Mesenchymal stem cell (in vitro differentiated cells and primary cell): ENCODE data around the gene INPP5B. TPM values are rescaled to one million over a fixed set of nuclear protein-coding genes. Genes with fewer than 3 reads are reported as not detected.
A peak's percentile ranks its signal among the peaks of the same experiment; 100 is the strongest.

Experiments used
- DNase-seq: peaks from one replicate; pipeline ENCODE4 v3.0.0-alpha.2; 2013
- H2AFZ ChIP-seq: one replicate; pipeline ENCODE4 v1.6.1; 2013; ENCODE audit warnings: low read depth, mild to moderate bottlenecking, control low read depth, inconsistent platforms, low read length, moderate library complexity
- H2AK5ac ChIP-seq: 2 replicates; pipeline ENCODE4 v1.6.1; 2013; ENCODE audit warnings: low read length, moderate library complexity, mild to moderate bottlenecking, inconsistent platforms; ENCODE audit not compliant: severe bottlenecking
- H2BK120ac ChIP-seq: one replicate; pipeline ENCODE4 v1.6.1; 2013; ENCODE audit warnings: low read depth, mild to moderate bottlenecking, inconsistent platforms, low read length, moderate library complexity
- H2BK12ac ChIP-seq, 2 experiments: one replicate each; pipeline ENCODE4 v1.6.1; 2013; ENCODE audit warnings: inconsistent platforms in 2 of 2, low read length in 2 of 2, mild to moderate bottlenecking in 2 of 2, moderate library complexity in 2 of 2, control low read depth in 1 of 2
- H2BK15ac ChIP-seq: one replicate; pipeline ENCODE4 v1.6.1; 2013; ENCODE audit warnings: mild to moderate bottlenecking, low read depth, inconsistent platforms; ENCODE audit not compliant: poor library complexity, severe bottlenecking
- H2BK5ac ChIP-seq: 2 replicates; pipeline ENCODE4 v1.6.1; 2013; ENCODE audit warnings: low read depth, mild to moderate bottlenecking, low read length, control low read depth, inconsistent platforms; ENCODE audit not compliant: poor library complexity, severe bottlenecking
- H3K14ac ChIP-seq, 2 experiments: one replicate each; pipeline ENCODE4 v1.6.1; 2013; ENCODE audit warnings: inconsistent platforms in 2 of 2, low read length in 2 of 2, control low read depth in 1 of 2, mild to moderate bottlenecking in 1 of 2, moderate library complexity in 1 of 2
- H3K18ac ChIP-seq, 2 experiments: one replicate each; pipeline ENCODE4 v1.6.1; 2013; ENCODE audit warnings: inconsistent platforms in 2 of 2, low read length in 2 of 2, control low read depth in 1 of 2, low read depth in 1 of 2, mild to moderate bottlenecking in 1 of 2
- H3K23ac ChIP-seq, 2 experiments: one replicate each; pipeline ENCODE4 v1.6.1; 2013; ENCODE audit warnings: inconsistent platforms in 2 of 2, low read length in 2 of 2, mild to moderate bottlenecking in 2 of 2, moderate library complexity in 2 of 2, control low read depth in 1 of 2
- H3K27ac ChIP-seq: 2 replicates; pipeline ENCODE4 v1.5.1; 2013; ENCODE audit warnings: mild to moderate bottlenecking, moderate library complexity, low read length, control low read depth, inconsistent platforms; ENCODE audit not compliant: poor library complexity, severe bottlenecking
- H3K27me3 ChIP-seq, 2 experiments: 2 replicates each; pipeline versions ENCODE4 v1.6.1 to v1.7.0; 2013; ENCODE audit warnings: low read length in 2 of 2, mild to moderate bottlenecking in 2 of 2, moderate library complexity in 2 of 2, control low read depth in 1 of 2, inconsistent platforms in 1 of 2; ENCODE audit not compliant: control insufficient read depth in 1 of 2, insufficient read depth in 1 of 2
- H3K36me3 ChIP-seq, 2 experiments: 2 replicates each; pipeline versions ENCODE4 v1.6.1 to v1.7.0; 2013; ENCODE audit warnings: low read length in 2 of 2, control low read depth in 1 of 2, inconsistent platforms in 1 of 2, low read depth in 1 of 2, mild to moderate bottlenecking in 1 of 2; ENCODE audit not compliant: insufficient read depth in 2 of 2, control insufficient read depth in 1 of 2
- H3K4ac ChIP-seq, 2 experiments: one replicate each; pipeline ENCODE4 v1.6.1; 2013; ENCODE audit warnings: inconsistent platforms in 2 of 2, low read length in 2 of 2, mild to moderate bottlenecking in 2 of 2, moderate library complexity in 2 of 2, control low read depth in 1 of 2, low read depth in 1 of 2
- H3K4me1 ChIP-seq: 2 replicates; pipeline ENCODE4 v1.6.1; 2013; ENCODE audit warnings: low read depth, low read length, control low read depth; ENCODE audit not compliant: control insufficient read depth, insufficient read depth
- H3K4me2 ChIP-seq: 2 replicates; pipeline ENCODE4 v1.6.1; 2013; ENCODE audit warnings: low read length, mild to moderate bottlenecking, inconsistent platforms; ENCODE audit not compliant: poor library complexity, severe bottlenecking
- H3K4me3 ChIP-seq, 2 experiments: 2 replicates each; pipeline versions ENCODE4 v1.5.1 to v1.7.0; 2013; ENCODE audit warnings: low read length in 2 of 2, mild to moderate bottlenecking in 2 of 2, control low read depth in 1 of 2, low read depth in 1 of 2; ENCODE audit not compliant: insufficient read depth in 1 of 2
- H3K79me1 ChIP-seq: replicated peaks from 2 replicates; pipeline ENCODE4 v1.6.1; 2013; ENCODE audit warnings: mild to moderate bottlenecking, control low read depth, low read length, inconsistent platforms; ENCODE audit not compliant: poor library complexity, severe bottlenecking
- H3K9ac ChIP-seq: 2 replicates; pipeline ENCODE4 v1.7.0; 2013; ENCODE audit warnings: mild to moderate bottlenecking, low read length, moderate library complexity
- H3K9me3 ChIP-seq: 2 replicates; pipeline ENCODE4 v1.7.0; 2013; ENCODE audit warnings: mild to moderate bottlenecking, low read length; ENCODE audit not compliant: control insufficient read depth
- H4K8ac ChIP-seq: one replicate; pipeline ENCODE4 v1.6.1; 2013; ENCODE audit warnings: inconsistent platforms, mild to moderate bottlenecking, low read length, moderate library complexity
- H4K91ac ChIP-seq: one replicate; pipeline ENCODE4 v1.6.1; 2013; ENCODE audit warnings: mild to moderate bottlenecking, low read length, inconsistent platforms
- WGBS: methylation state at CpG from one replicate; pipeline ENCODE4 v1.1.7; 2013; ENCODE audit warnings: mixed read lengths; 5-methylcytosine and 5-hydroxymethylcytosine counted together
- polyA plus RNA-seq, 2 experiments: library from polyadenylated mRNA; stranded (reverse); fragments of 200-250 nt; gene quantifications; one replicate each; pipeline ENCODE4 v1.2.3, GENCODE V29; 2013

INPP5B gene
- polyA plus RNA-seq (2013, experiment 1 of 2): 9.4 TPM
- polyA plus RNA-seq (2013, experiment 2 of 2): 9.0 TPM

DNA sequence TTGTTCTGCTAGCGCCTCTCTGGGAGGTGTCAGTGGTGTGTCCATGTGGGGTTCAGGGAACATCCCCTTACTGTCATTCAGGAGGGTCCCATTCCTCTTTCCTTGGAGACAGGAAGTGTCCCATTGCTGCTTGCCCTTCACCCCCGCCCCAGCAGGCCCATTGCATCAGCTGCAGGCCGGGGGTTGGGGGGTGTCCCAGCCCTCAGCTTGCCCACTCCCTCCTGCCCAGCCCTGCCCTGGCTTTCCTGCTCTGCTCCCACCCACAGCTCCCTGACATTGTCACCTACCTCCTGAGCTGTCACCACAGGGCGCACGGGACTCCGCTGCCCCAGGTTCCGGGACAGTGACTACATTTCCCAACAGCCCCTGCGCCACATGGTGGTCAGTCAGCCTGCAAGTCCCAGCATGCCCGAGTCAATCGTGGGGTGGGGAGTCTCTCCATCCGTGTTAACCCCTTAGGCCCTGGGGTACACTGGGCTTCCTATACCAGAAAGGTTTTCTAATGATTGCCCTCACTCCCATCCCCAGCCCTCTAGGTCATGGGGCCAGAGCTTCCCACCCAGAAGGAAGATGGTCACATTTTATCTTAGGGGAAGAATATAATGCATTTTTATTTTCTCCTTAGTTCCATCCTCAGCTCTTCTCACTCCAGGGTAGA, at the start of gene INPP5B:
Gene INPP5B, minus strand, starts transcription at position 351 of the 658 bp plus-strand sequence. CDS start 745 bp downstream, outside the sequence.
- peaks cover 13% of the 10 kb centered on the region for H3K79me1 ChIP-seq
- H3K9me3 ChIP-seq: no peaks in the 10 kb centered on the region
- H2BK12ac ChIP-seq: peak within 1 kb of the TSS in 1 of 2 experiments; percentile 70
- peak within 1 kb of the TSS; percentile 98 for H4K8ac ChIP-seq
- peak within 1 kb of the TSS; percentile 61 to 79 for H3K18ac ChIP-seq
- peak within 1 kb of the TSS; percentile 2 for H2BK120ac ChIP-seq
- no peak within 1 kb of the TSS for H3K23ac ChIP-seq
- DNase-seq: peak; percentile 91
- H2BK5ac ChIP-seq: no peak within 1 kb of the TSS
- H3K27ac ChIP-seq: peak within 1 kb of the TSS; percentile 66
- H4K91ac ChIP-seq: peak within 1 kb of the TSS; percentile 88
- H3K27me3 ChIP-seq: no peaks in the 10 kb centered on the region
- peak within 1 kb of the TSS; percentile 40 for H2AK5ac ChIP-seq
- no peak within 1 kb of the TSS for H2BK15ac ChIP-seq
- peak within 1 kb of the TSS in 1 of 2 experiments; percentile 15 for H3K14ac ChIP-seq
- H3K4ac ChIP-seq: peak within 1 kb of the TSS; percentile 37 to 66
- H3K36me3 ChIP-seq: peaks cover 23 to 24% of the 10 kb centered on the region in 2 experiments
- peak within 1 kb of the TSS; percentile 64 to 93 for H3K4me3 ChIP-seq
- peak within 1 kb of the TSS; percentile 56 for H2AFZ ChIP-seq
- peaks cover 26% of the 10 kb centered on the region for H3K4me1 ChIP-seq
- WGBS: 4% methylated on average over 11 of the region's 11 CpGs
- H3K4me2 ChIP-seq: peak within 1 kb of the TSS; percentile 77
- H3K9ac ChIP-seq: peak within 1 kb of the TSS; percentile 99

GRCh38 chr1:37995751-37996345, 49.0 kb upstream of the INPP5B start:
- peak overlapping the region; percentile 39 for H2BK120ac ChIP-seq
- no peak overlapping the region for H3K23ac ChIP-seq
- no peak overlapping the region for H3K14ac ChIP-seq
- H4K8ac ChIP-seq: peak overlapping the region; percentile 93
- WGBS: 32% methylated on average over 42 of the region's 46 CpGs
- H2BK5ac ChIP-seq: peak overlapping the region; percentile 53
- H3K79me1 ChIP-seq: peaks cover 29% of the 10 kb centered on the region
- H3K27me3 ChIP-seq: no peaks in the 10 kb centered on the region
- peak overlapping the region; percentile 43 to 73 for H3K4me3 ChIP-seq
- peaks cover 36% of the 10 kb centered on the region for H3K4me1 ChIP-seq
- peak; percentile 71 for DNase-seq
- H3K4ac ChIP-seq: peak overlapping the region; percentile 44 to 46
- H2AK5ac ChIP-seq: no peak overlapping the region
- peak overlapping the region; percentile 96 for H4K91ac ChIP-seq
- peaks cover 21 to 44% of the 10 kb centered on the region in 2 experiments for H3K36me3 ChIP-seq
- peak overlapping the region in 1 of 2 experiments; percentile 51 for H2BK12ac ChIP-seq
- peak overlapping the region; percentile 91 for H3K9ac ChIP-seq
- H2BK15ac ChIP-seq: peak overlapping the region; percentile 71
- peak overlapping the region; percentile 61 for H3K4me2 ChIP-seq
- peak overlapping the region; percentile 71 to 75 for H3K18ac ChIP-seq
- no peaks in the 10 kb centered on the region for H3K9me3 ChIP-seq
- H2AFZ ChIP-seq: peak overlapping the region; percentile 29
- H3K27ac ChIP-seq: no peak overlapping the region

DNA sequence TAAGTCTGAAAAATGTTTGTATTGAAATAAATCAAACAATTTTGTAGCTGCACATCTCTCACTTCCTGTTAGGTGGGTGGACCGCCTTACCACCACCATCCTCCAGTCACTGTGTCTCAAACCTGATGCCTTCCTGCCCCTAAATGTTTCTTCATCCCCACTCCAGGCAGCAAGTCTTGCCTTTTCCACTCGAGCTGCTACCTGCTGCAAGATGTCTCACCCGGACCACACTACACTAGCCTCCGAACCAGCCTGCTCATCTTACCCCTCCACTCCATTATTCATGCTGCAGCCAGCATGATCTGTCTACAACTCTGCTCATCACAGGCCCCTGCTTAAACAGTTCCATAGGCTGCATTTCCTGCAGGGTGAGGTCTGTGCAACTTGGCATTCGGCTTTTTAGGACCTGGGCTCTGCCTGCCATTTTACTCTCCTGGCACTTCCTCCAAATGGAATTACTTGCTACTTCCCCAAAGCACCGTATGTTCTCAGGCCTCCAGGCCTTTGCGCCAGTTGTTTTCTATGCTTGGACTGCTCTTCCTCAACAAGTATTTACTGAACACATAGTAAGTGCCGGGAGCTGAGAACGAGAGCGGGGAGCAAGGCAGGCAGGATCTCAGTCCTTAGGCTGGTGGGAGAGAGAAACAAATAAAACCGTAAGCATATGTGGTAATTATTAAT, 48.2 kb upstream of the INPP5B start:
- WGBS: 93% methylated on average over 11 of the region's 11 CpGs
- H3K4ac ChIP-seq: no peak overlapping the region
- no peak for DNase-seq
- H3K9ac ChIP-seq: peak overlapping the region; percentile 91
- H3K79me1 ChIP-seq: peaks cover 29% of the 10 kb centered on the region
- no peak overlapping the region for H2AK5ac ChIP-seq
- H3K14ac ChIP-seq: no peak overlapping the region
- no peak overlapping the region for H2AFZ ChIP-seq
- H3K9me3 ChIP-seq: no peaks in the 10 kb centered on the region
- H3K18ac ChIP-seq: peak overlapping the region in 1 of 2 experiments; percentile 18
- H3K23ac ChIP-seq: no peak overlapping the region
- H2BK120ac ChIP-seq: no peak overlapping the region
- H3K27me3 ChIP-seq: no peaks in the 10 kb centered on the region
- H2BK5ac ChIP-seq: no peak overlapping the region
- H2BK12ac ChIP-seq: no peak overlapping the region
- H2BK15ac ChIP-seq: peak overlapping the region; percentile 33
- H3K36me3 ChIP-seq: peaks cover 21 to 44% of the 10 kb centered on the region in 2 experiments
- H3K4me3 ChIP-seq: peak overlapping the region in 1 of 2 experiments; percentile 73
- peaks cover 30% of the 10 kb centered on the region for H3K4me1 ChIP-seq
- peak overlapping the region; percentile 10 for H4K8ac ChIP-seq
- no peak overlapping the region for H4K91ac ChIP-seq
- no peak overlapping the region for H3K4me2 ChIP-seq
- H3K27ac ChIP-seq: no peak overlapping the region
